HG02759 (cell line): ENCODE measurements around the gene CCDC122.
A peak's percentile ranks its signal among the peaks of the same experiment; 100 is the strongest.

Experiments used
- ATAC-seq: cut with Tn5 transposase; IDR thresholded peaks from one replicate; pipeline ENCODE4 v1.9.1; 2021; ENCODE audit warnings: mild to moderate bottlenecking, moderate library complexity; ENCODE audit not compliant: unreplicated experiment

CCDC122 gene

GRCh38 chr13:43878892-43879754, at the start of gene CCDC122:
Gene CCDC122, minus strand, starts transcription at chr13:43879740. Its CDS starts 10,364 bp downstream, at chr13:43869376.
- peak; percentile 83 for ATAC-seq

GRCh38 chr13:43924549-43925245, 45.2 kb upstream of the CCDC122 start:
- peak; percentile 96 for ATAC-seq

- no peak for ATAC-seq
Observed at GRCh38 chr13:43920965-43921674, 41.6 kb upstream of the CCDC122 start.

GRCh38 chr13:43918636-43919035, 39.1 kb upstream of the CCDC122 start:
- no peak for ATAC-seq

- ATAC-seq, result no peak
Observed at GRCh38 chr13:43916828-43917227, 37.3 kb upstream of the CCDC122 start.

- ATAC-seq, result no peak
Observed at GRCh38 chr13:43915451-43915850, 35.9 kb upstream of the CCDC122 start.

GRCh38 chr13:43911871-43912270, 32.3 kb upstream of the CCDC122 start:
- ATAC-seq, result no peak

GRCh38 chr13:43911278-43911677, 31.7 kb upstream of the CCDC122 start:
- ATAC-seq, result no peak

- no peak for ATAC-seq
Observed at GRCh38 chr13:43910856-43911255, 31.3 kb upstream of the CCDC122 start.

- ATAC-seq, result no peak
Observed at GRCh38 chr13:43908156-43909126, 28.9 kb upstream of the CCDC122 start.

- no peak for ATAC-seq
Observed at GRCh38 chr13:43905435-43906031, 26.0 kb upstream of the CCDC122 start.

- no peak for ATAC-seq
Observed at GRCh38 chr13:43895940-43896339, 16.4 kb upstream of the CCDC122 start.

GRCh38 chr13:43894438-43894837, 14.9 kb upstream of the CCDC122 start:
- ATAC-seq, result no peak

GRCh38 chr13:43884222-43884621, 4.7 kb upstream of the CCDC122 start:
- no peak for ATAC-seq

- ATAC-seq, result no peak
Observed at GRCh38 chr13:43883631-43884030, 4.1 kb upstream of the CCDC122 start.

- no peak for ATAC-seq
Observed at GRCh38 chr13:43881580-43881979, 2.0 kb upstream of the CCDC122 start.

GRCh38 chr13:43880926-43881325, 1.4 kb upstream of the CCDC122 start:
- no peak for ATAC-seq

- ATAC-seq, result no peak
Observed at GRCh38 chr13:43880214-43880855, 795 bp upstream of the CCDC122 start.

GRCh38 chr13:43879755-43880181, 228 bp upstream of the CCDC122 start, which contains the start of gene LACC1:
Gene LACC1, plus strand, starts transcription at chr13:43879904. Its CDS starts 1,082 bp downstream, at chr13:43880986.
- ATAC-seq, result peak; percentile 42
